Naive B cell (primary cell): ENCODE measurements around the gene HPCAL1. TPM values are rescaled to one million over a fixed set of nuclear protein-coding genes. Genes with fewer than 3 reads are reported as not detected.

Experiments
- ATAC-seq, 2 donors: fragments of 150-1000 bp; cut with Tn5 transposase; 2 replicates each; pipeline ENCODE4 v1.10.0; 2021; ENCODE audit warnings: low read depth in 2 of 2, mild to moderate bottlenecking in 2 of 2, moderate library complexity in 2 of 2
- DNase-seq: peaks from one replicate; pipeline ENCODE4 v3.0.0; 2022
- H3K27ac Mint-ChIP-seq, 6 donors: one replicate each; pipeline ENCODE4 v1.8.0; 2020 to 2022; ENCODE audit warnings: mild to moderate bottlenecking in 6 of 6, mixed read lengths in 6 of 6, moderate library complexity in 5 of 6, inconsistent platforms in 2 of 6
- H3K27me3 Mint-ChIP-seq, 3 donors: one replicate each; pipeline ENCODE4 v1.8.0; 2021 to 2022; ENCODE audit warnings: mixed read lengths in 3 of 3, mild to moderate bottlenecking in 1 of 3
- H3K36me3 Mint-ChIP-seq, 2 donors: one replicate each; pipeline ENCODE4 v1.8.0; 2020 to 2022; ENCODE audit warnings: mixed read lengths in 2 of 2, inconsistent platforms in 1 of 2, mild to moderate bottlenecking in 1 of 2
- H3K4me1 Mint-ChIP-seq, 3 donors: one replicate each; pipeline ENCODE4 v1.8.0; 2020 to 2022; ENCODE audit warnings: mixed read lengths in 3 of 3, inconsistent platforms in 1 of 3, mild to moderate bottlenecking in 1 of 3, moderate library complexity in 1 of 3
- H3K4me3 Mint-ChIP-seq, 8 donors: one replicate each; pipeline ENCODE4 v1.8.0; 2020 to 2022; ENCODE audit warnings: mild to moderate bottlenecking in 8 of 8, mixed read lengths in 8 of 8, moderate library complexity in 8 of 8, inconsistent platforms in 2 of 8
- H3K9me3 Mint-ChIP-seq, 7 donors: one replicate each; pipeline ENCODE4 v1.8.0; 2020 to 2022; ENCODE audit warnings: mixed read lengths in 7 of 7, mild to moderate bottlenecking in 5 of 7, inconsistent platforms in 2 of 7, moderate library complexity in 1 of 7
- polyA plus RNA-seq, 6 donors: library from polyadenylated mRNA; unstranded; fragments of 300-500 nt; fragmentation: Illumina TruSeq; gene quantifications; one replicate each; pipeline ENCODE4 v1.2.3, GENCODE V29; 2021; ENCODE audit warnings: low read depth in 6 of 6

The HPCAL1 gene
- polyA plus RNA-seq, 6 donors from 2014 or later: 49.1 to 92.1 (median 66.7) TPM

DNA sequence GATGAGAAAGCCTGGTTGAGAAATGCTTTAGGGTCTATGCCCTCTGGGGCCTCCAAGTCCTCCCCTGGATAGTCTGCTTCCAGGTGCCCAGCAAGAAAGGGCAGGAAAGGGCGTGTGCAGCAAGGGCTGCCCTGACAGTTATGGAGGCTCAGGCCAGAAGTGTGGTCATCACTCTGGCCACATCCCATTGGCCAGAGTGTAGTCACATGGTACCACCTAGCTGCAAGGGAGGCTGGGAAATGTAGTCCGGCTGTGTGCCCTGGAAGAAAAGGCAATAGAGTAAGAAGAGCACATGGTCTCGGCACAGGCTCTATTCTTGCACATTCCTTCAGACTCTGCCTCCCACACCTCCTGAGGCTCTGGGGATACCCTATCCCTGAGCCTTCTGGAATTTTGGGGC lies 109.7 kb downstream of the HPCAL1 start:
- ATAC-seq (no peak), DNase-seq (no peak)
- peaks cover 4 to 9% of the 10 kb centered on the region in 2 donors for H3K36me3 Mint-ChIP-seq
- H3K27ac Mint-ChIP-seq: peak overlapping the region in 3 of 6 donors; percentile 16 to 62 (median 21)
- H3K9me3 Mint-ChIP-seq: peaks cover 0 to 3% (median 0%) of the 10 kb centered on the region in 7 donors
- no peak overlapping the region for H3K4me3 Mint-ChIP-seq
- peaks cover 48 to 69% (median 57%) of the 10 kb centered on the region in 3 donors for H3K4me1 Mint-ChIP-seq
- no peaks in the 10 kb centered on the region for H3K27me3 Mint-ChIP-seq

DNA sequence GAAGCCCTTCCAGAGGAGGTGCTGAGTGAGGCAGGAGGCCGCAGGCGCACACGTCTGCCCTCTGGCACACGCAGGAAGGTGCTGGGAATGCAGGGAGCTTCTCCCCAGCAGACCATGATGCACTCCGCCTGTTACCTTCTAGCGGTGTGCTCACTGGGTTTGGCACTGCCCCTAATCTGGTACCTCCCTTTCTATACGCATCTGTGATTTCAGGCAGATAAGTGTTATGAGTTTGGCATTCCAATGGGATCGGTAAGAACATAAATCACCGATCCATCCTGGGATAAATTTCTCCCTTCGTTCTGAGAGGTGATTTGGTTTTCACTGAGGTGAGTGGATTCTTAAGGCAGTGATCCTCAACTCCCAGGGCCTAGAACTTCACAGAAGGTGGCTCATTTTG lies 110.8 kb downstream of the HPCAL1 start:
- H3K4me3 Mint-ChIP-seq: no peak overlapping the region
- peak overlapping the region in 2 of 6 donors; percentile 9 to 49 for H3K27ac Mint-ChIP-seq
- no peak for DNase-seq
- H3K4me1 Mint-ChIP-seq: peaks cover 41 to 64% (median 54%) of the 10 kb centered on the region in 3 donors
- H3K9me3 Mint-ChIP-seq: peaks cover 0 to 3% (median 0%) of the 10 kb centered on the region in 7 donors
- H3K27me3 Mint-ChIP-seq: no peaks in the 10 kb centered on the region
- H3K36me3 Mint-ChIP-seq: peaks cover 4 to 9% of the 10 kb centered on the region in 2 donors
- no peak for ATAC-seq

DNA sequence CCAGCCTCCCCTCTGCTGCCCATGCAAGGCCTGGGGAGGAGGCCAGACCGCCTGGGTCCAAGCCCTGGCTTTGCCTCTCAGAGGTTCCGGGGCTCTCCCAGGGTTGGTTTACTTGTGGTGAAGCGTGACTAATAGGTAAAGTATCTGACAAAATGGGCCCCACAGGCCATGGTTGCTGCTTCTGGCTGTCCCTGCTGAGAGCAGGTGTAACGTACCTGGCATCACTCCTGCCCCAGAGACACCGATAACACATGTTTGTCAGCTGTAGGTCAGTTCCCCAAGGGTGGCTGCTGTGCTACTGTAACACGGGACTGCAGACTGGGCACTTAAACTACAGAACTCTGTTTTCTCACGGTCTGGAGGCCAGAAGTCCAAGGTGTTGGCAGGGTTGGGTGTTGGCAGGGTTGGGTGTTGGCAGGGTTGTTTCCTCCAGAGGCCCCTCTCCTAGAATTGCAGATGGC lies 111.3 kb downstream of the HPCAL1 start:
- peaks cover 0 to 3% (median 0%) of the 10 kb centered on the region in 7 donors for H3K9me3 Mint-ChIP-seq
- peak overlapping the region in 1 of 8 donors; percentile 37 for H3K4me3 Mint-ChIP-seq
- ATAC-seq (no peak), DNase-seq (no peak)
- peaks cover 39 to 64% (median 53%) of the 10 kb centered on the region in 3 donors for H3K4me1 Mint-ChIP-seq
- peak overlapping the region in 1 of 6 donors; percentile 49 for H3K27ac Mint-ChIP-seq
- H3K36me3 Mint-ChIP-seq: peaks cover 4 to 9% of the 10 kb centered on the region in 2 donors
- H3K27me3 Mint-ChIP-seq: no peaks in the 10 kb centered on the region

DNA sequence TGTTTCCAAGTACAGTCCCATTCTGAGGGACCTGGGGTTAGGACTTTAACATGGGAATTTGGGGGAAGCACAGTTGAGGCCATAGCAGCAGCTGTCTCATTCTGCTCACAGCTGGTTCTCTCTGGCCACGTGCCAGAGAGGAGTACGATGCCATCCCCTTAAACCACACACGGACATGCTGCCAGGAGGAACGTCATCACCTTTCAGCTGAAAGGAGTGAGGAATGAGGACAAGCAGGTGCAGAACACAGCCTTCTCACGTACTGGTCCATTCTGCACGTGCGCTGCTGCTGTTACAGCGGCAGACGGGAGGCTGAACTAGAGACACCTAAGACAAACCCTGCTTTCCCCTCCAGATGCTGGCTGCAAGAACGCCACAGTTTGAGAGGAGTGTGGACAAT lies 111.9 kb downstream of the HPCAL1 start:
- Mint-ChIP-seq H3K9me3 (peaks cover 0 to 3% (median 0%) of the 10 kb centered on the region in 7 donors), H3K36me3 (peaks cover 4 to 9% of the 10 kb centered on the region in 2 donors), H3K27me3 (no peaks in the 10 kb centered on the region), H3K4me3 (no peak overlapping the region), H3K4me1 (peaks cover 35 to 61% (median 47%) of the 10 kb centered on the region in 3 donors), H3K27ac (peak overlapping the region in 1 of 6 donors; percentile 60)
- no peak for ATAC-seq
- no peak for DNase-seq

DNA sequence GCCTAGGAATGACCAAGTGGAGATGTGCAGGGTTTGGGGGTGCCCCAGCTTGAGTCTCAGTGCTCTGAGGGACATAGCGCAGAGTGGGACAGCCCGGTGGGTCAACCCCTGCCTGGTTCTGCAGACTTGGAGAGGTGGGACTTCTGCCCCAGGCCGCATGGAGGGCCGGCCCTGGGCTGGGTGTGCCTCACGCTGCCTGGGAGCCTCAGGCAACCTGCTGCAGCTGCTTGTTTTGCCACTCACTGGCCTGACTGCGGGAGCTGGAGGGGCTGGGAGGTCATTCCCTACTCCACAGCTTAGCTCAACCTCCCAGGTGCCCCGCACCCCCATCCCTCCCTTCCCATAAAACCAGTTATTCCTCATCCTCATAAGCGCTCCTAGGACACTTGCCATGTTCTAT lies 112.3 kb downstream of the HPCAL1 start:
- Mint-ChIP-seq H3K27me3 (no peaks in the 10 kb centered on the region), H3K9me3 (peaks cover 0 to 3% (median 0%) of the 10 kb centered on the region in 7 donors), H3K4me1 (peaks cover 31 to 56% (median 43%) of the 10 kb centered on the region in 3 donors), H3K4me3 (no peak overlapping the region), H3K36me3 (peaks cover 4 to 9% of the 10 kb centered on the region in 2 donors), H3K27ac (peak overlapping the region in 2 of 6 donors; percentile 60 to 79)
- no peak for ATAC-seq
- DNase-seq: no peak

DNA sequence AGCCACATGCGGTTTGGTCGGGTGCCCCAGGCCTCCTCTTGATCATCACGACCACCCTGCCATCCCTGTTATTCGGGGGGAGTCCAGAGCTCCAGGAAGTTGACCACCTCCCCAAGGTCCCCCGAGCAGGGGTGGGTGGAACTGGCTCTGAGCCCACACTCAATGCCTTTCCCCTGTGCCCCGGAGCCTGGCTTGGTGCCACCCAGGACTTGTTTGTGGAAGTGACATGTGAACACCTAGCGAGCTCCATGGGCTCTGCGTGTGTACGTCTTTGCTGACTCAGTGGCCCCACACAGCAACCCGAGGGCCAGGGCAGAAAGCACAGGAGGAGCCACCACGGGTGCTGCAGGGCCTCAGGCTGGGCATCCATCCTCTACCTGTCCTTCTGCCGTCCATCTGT lies 112.9 kb downstream of the HPCAL1 start:
- ATAC-seq (no peak), DNase-seq (no peak)
- Mint-ChIP-seq H3K4me1 (peaks cover 25 to 50% (median 37%) of the 10 kb centered on the region in 3 donors), H3K27me3 (no peaks in the 10 kb centered on the region), H3K9me3 (peaks cover 0 to 3% (median 0%) of the 10 kb centered on the region in 7 donors), H3K4me3 (no peak overlapping the region), H3K27ac (no peak overlapping the region), H3K36me3 (peaks cover 4 to 9% of the 10 kb centered on the region in 2 donors)

DNA sequence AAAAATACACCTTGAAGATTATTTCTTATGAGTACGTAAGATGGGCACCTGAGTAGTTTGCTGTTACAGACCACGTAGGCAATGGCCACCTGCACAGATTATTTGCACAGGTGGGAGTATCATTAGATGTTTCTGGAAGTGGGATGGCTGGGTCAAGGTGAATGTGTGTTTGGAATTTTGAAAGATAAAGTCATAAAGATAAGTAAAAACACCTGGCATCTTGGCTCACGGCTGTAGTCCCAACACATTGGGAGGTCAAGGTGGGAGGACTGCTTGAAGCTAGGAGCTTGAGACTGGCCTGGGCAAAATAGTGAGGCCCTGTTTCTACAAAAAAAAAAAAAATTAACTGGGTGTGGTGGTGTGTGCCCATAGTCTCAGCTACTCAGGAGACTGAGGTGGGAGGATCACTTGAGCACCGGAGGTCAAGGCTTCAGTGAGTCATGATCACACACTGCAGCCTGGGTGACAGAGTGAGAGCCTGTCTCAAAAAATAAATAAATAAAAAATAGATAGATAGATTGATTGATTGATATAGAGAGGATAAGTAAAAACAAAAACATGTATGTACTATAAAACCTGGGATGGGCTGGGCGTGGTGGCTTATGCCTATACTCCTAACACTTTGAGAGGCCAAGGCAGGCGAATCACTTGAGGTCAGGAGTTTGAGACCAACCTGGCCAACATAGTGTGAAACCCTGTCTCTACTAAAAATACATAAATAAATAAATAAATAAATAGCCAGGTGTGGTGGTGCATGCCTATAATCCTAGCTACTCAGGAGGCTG lies 115.0 kb downstream of the HPCAL1 start:
- Mint-ChIP-seq H3K36me3 (peaks cover 3 to 8% of the 10 kb centered on the region in 2 donors), H3K4me1 (peaks cover 13 to 31% (median 19%) of the 10 kb centered on the region in 3 donors), H3K27me3 (no peaks in the 10 kb centered on the region), H3K4me3 (no peak overlapping the region), H3K9me3 (peaks cover 0 to 1% (median 0%) of the 10 kb centered on the region in 7 donors), H3K27ac (peak overlapping the region in 2 of 6 donors; percentile 16 to 86)
- ATAC-seq (no peak), DNase-seq (no peak)

DNA sequence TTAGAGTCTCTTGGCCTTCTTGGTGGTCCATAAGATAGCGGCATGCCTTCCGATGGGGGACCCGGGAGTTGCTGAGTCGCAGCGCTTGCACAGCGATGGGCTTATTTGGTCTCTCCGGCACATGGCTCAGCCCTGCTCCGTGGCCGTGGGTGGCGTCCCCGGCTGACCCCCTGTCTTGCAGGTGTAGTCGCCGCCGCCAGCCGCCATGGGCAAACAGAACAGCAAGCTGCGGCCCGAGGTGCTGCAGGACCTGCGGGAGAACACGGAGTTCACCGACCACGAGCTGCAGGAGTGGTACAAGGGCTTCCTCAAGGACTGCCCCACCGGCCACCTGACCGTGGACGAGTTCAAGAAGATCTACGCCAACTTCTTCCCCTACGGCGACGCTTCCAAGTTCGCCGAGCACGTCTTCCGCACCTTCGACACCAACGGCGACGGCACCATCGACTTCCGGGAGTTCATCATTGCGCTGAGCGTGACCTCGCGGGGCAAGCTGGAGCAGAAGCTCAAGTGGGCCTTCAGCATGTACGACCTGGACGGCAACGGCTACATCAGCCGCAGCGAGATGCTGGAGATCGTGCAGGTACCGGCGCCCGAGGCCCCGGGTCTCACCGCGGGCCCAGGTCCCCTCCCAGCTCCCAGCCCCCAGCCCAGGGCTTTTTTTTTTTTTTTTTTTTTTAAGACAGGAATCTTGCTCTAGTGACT lies 117.0 kb downstream of the HPCAL1 start:
- peaks cover 11 to 15% (median 14%) of the 10 kb centered on the region in 3 donors for H3K4me1 Mint-ChIP-seq
- no peak for ATAC-seq
- peaks cover 0 to 6% of the 10 kb centered on the region in 2 donors for H3K36me3 Mint-ChIP-seq
- no peak overlapping the region for H3K27ac Mint-ChIP-seq
- H3K9me3 Mint-ChIP-seq: no peaks in the 10 kb centered on the region
- no peak overlapping the region for H3K4me3 Mint-ChIP-seq
- no peaks in the 10 kb centered on the region for H3K27me3 Mint-ChIP-seq
- DNase-seq: no peak

DNA sequence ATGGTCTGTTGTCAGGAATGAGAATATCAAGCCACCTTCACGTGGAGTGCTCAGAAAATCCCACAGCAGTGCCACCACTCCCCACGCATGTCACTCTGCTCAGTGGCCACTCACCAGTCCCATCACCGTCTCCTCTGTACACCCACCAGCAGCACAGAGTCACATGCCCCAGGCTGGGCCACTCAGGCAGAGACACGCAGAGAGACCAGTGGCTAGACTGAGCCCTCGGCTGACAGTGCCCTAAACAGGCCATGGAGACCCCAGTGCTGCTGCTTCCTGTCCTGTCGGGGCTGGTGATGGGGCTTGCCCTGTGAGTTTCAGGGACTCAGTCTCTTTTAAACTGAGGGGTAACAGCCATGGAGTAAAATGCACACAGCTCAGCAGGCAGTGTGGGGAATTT lies 119.5 kb downstream of the HPCAL1 start:
- Mint-ChIP-seq H3K4me3 (peak overlapping the region in 1 of 8 donors; percentile 22), H3K27me3 (no peaks in the 10 kb centered on the region), H3K4me1 (peaks cover 7 to 14% (median 14%) of the 10 kb centered on the region in 3 donors), H3K27ac (no peak overlapping the region), H3K9me3 (no peaks in the 10 kb centered on the region), H3K36me3 (peaks cover 0 to 11% of the 10 kb centered on the region in 2 donors)
- no peak for ATAC-seq
- DNase-seq: no peak

DNA sequence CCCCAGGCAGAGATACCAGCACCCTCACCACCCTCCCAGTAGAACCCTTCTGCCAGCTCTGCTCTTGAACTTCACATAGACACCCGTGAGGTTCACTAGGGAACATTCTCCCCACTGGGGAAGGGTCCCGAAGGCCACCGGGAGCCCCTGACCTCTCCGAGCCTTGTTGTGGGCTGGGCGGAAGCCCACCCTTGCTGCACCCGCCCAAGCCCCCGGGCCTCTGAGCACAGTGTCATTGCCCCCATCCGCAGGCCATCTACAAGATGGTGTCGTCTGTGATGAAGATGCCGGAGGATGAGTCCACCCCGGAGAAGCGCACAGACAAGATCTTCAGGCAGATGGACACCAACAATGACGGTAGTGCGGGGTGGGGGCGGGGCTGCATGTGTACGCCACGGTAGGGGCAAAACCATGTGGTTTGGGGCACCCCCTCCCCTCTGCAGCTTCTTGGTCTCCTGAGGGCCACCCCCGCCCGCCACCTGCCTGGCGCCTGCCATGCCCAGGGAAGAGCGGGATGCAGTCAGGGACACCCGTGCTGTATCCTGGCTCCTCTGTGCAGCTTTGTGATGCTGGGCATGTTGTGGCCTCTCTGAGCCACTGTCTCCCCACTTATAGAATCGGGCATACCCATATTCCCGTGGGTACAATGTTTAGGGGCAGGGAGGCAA lies 120.2 kb downstream of the HPCAL1 start:
- no peaks in the 10 kb centered on the region for H3K9me3 Mint-ChIP-seq
- no peak for DNase-seq
- H3K27ac Mint-ChIP-seq: no peak overlapping the region
- no peaks in the 10 kb centered on the region for H3K27me3 Mint-ChIP-seq
- H3K4me3 Mint-ChIP-seq: no peak overlapping the region
- no peak for ATAC-seq
- H3K4me1 Mint-ChIP-seq: peaks cover 4 to 9% (median 8%) of the 10 kb centered on the region in 3 donors
- H3K36me3 Mint-ChIP-seq: peaks cover 0 to 17% of the 10 kb centered on the region in 2 donors

DNA sequence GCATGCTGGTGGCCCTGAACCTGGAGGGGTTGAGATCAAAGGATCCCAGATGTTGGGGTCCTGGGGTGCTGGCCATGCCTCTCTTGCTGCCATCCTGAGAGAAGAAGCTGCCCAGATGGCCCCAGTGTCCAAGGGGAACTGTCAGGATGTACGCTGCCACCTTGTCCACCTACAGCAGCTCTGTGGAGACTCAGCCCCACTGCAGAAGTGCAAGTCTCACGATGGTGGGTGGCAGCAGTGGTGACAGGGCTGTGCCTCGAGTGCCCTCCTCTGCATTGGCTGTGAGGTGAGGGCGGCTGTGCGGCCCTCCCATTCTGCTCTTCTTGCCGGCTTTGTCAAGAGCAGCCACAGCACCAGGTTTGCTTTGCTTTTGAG lies 120.7 kb downstream of the HPCAL1 start:
- ATAC-seq: no peak
- Mint-ChIP-seq H3K4me3 (no peak overlapping the region), H3K27me3 (no peaks in the 10 kb centered on the region), H3K9me3 (no peaks in the 10 kb centered on the region), H3K36me3 (peaks cover 0 to 18% of the 10 kb centered on the region in 2 donors), H3K4me1 (peaks cover 4 to 8% (median 5%) of the 10 kb centered on the region in 3 donors), H3K27ac (no peak overlapping the region)
- DNase-seq: no peak

DNA sequence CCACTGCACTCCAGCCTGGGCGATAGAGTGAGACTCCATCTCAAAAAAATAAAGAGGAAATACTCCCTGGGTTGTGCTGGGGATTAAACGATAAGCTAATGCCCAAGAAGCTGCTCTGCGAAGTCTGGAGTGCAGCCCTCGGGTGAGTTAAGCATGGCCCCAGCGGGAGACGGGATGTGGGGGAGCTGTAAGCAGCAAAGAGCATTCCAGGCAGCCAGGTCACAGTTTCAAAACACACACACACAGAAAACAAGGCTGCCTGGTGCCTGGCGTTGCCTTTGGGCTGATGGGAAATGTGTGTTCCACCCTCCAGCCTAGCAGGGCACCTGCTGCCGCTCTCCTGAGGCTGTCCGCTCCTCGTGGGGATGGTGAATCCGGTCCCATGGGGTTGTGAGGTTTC lies 121.3 kb downstream of the HPCAL1 start:
- Mint-ChIP-seq H3K27ac (peak overlapping the region in 1 of 6 donors; percentile 75), H3K4me1 (peaks cover 0 to 1% (median 0%) of the 10 kb centered on the region in 3 donors), H3K4me3 (no peak overlapping the region), H3K9me3 (no peaks in the 10 kb centered on the region), H3K27me3 (no peaks in the 10 kb centered on the region), H3K36me3 (peaks cover 0 to 18% of the 10 kb centered on the region in 2 donors)
- no peak for DNase-seq
- no peak for ATAC-seq

DNA sequence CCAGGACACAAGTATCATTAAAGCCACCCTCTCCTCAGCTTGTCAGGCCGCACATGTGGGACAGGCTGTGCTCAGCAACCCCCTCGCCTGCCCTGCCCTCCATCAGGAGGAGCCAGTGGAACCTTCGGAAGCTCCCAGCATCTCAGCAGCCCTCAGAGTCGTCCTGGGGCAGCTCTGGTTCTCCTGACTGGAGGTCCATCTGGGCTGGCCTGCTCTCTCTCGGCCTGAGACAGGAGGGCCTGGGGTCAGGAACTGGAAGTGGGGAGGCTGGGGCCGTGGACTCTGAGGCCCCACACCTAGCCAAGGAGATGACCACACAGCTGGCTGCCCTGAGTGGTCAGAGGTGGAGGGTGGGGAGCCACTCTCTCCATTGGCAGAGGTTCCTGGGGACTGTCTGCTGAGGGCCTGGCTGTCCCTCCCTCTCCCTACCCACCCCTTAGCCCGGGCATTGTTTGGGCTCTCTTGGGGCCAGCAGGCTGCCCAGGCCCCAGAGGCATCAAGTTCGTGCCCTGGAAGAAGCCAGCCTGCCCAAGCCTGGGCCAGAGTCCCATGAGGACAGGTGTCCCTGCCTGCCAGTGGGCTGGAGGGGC lies 122.3 kb downstream of the HPCAL1 start:
- no peak for ATAC-seq
- H3K4me3 Mint-ChIP-seq: no peak overlapping the region
- no peak for DNase-seq
- H3K9me3 Mint-ChIP-seq: no peaks in the 10 kb centered on the region
- no peaks in the 10 kb centered on the region for H3K4me1 Mint-ChIP-seq
- no peaks in the 10 kb centered on the region for H3K27me3 Mint-ChIP-seq
- H3K27ac Mint-ChIP-seq: no peak overlapping the region
- H3K36me3 Mint-ChIP-seq: peaks cover 0 to 18% of the 10 kb centered on the region in 2 donors
